Astrocyte of the spinal cord (primary cell): ENCODE data around the gene KRTAP10-4.
"Not testable (repeated sequence)": the region's sequence is repeated elsewhere in the genome, so short reads cannot be mapped to it uniquely, and the experiment has no call there.

Experiments used
- DNase-seq: peaks from one replicate; pipeline ENCODE4 v3.0.0; 2011; ENCODE audit warnings: low read depth, low spot score
- H3K4me3 ChIP-seq: 2 replicates; pipeline ENCODE4 v1.5.1; 2011; ENCODE audit warnings: low read depth, mild to moderate bottlenecking, low read length, moderate library complexity
- in situ Hi-C: cut with HindIII; loops from 2 replicates; pipeline ENCODE4 v1.10.0; 2017; ENCODE audit warnings: low sequenced_read_pairs
- TF ChIP-seq, protein P1 (sequence below): IDR thresholded peaks from 2 replicates; pipeline ENCODE4 v1.5.1; 2012; ENCODE audit warnings: low read depth, mild to moderate bottlenecking, low read length, inconsistent platforms

Gene KRTAP10-4

DNA sequence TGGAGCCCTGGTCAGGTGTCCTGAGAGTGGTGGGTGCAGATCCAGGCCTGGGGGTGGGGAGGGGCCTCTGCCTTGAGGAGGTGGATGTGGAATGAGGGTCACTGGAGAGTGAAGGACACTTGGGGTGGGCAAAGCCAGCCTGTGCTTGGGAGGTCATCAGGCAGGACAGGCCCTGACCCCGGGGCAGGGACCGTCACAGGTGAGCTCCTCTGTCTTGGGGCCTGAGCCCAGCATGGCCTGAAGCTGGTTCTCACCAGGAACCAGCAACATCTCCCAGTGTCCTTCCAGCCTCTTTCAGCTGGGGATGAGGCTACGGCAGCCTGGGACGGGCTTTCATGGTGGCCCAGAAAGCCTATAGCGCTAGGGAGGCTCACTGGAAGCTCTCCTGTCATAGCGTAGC is 21.4 kb upstream of the KRTAP10-4 start:
- DNase-seq: no peak
- TF ChIP-seq, protein P1, sequence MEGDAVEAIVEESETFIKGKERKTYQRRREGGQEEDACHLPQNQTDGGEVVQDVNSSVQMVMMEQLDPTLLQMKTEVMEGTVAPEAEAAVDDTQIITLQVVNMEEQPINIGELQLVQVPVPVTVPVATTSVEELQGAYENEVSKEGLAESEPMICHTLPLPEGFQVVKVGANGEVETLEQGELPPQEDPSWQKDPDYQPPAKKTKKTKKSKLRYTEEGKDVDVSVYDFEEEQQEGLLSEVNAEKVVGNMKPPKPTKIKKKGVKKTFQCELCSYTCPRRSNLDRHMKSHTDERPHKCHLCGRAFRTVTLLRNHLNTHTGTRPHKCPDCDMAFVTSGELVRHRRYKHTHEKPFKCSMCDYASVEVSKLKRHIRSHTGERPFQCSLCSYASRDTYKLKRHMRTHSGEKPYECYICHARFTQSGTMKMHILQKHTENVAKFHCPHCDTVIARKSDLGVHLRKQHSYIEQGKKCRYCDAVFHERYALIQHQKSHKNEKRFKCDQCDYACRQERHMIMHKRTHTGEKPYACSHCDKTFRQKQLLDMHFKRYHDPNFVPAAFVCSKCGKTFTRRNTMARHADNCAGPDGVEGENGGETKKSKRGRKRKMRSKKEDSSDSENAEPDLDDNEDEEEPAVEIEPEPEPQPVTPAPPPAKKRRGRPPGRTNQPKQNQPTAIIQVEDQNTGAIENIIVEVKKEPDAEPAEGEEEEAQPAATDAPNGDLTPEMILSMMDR: no peak
- in situ Hi-C loops: no loop called here
- no peak overlapping the region for H3K4me3 ChIP-seq

DNA sequence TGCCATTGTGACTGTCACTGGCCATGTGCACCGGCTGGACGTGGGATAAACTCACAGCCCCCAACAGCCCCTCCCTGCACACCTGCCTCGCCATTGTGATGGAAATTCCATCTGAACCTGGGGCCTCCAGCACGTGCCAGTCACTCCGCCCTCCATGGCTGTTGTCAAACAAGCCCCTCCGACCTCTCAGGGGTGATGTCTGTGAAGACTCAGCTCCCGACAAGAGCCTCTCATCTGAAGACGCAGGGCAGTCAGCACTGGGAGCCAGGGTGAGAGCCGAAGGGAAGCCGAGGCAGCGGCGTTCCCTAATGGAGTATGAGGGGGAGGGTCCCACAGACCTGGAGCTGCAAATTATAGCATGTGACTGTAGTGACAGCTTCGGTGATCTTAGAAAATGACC is 20.8 kb upstream of the KRTAP10-4 start:
- no peak for DNase-seq
- in situ Hi-C loops: no loop called here
- TF ChIP-seq, protein P1: no peak
- H3K4me3 ChIP-seq: no peak overlapping the region

DNA sequence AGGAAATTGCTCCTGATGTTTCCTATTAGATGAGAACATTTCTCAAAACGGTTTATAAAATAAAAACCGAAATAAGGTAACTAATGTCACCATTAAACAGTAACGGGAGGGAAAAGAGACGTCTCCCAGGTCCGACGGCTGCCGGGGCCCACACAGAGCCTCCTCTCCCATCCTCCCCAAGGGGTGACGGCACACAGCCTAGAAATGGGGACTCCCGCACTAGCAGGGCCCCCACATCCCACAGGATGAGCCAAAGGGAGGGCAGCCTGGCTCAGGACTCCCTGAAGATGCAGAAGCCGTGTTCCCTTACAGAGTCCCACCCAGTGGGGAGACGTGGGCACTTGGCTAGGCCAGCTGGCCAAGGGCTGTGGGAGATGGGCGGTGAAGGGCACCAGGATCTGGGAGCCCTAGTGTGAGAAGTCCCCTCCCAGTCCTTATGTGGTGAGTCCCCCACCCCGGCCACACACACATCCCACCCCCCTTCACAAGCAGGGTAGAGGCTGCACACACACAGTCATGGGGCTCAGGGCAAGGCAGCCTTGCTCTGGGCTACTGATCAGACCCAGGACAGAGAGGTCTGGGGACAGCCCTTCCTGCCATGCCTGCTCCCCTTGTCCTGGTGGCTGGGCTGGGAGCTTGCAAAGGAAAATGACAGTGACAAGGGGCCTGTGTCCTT is 18.2 kb upstream of the KRTAP10-4 start:
- DNase-seq: no peak
- in situ Hi-C loops: no loop called here
- TF ChIP-seq, protein P1: no peak
- no peak overlapping the region for H3K4me3 ChIP-seq

GRCh38 chr21:44556879-44557278 is 16.6 kb upstream of the KRTAP10-4 start:
- H3K4me3 ChIP-seq: no peak overlapping the region
- no peak for DNase-seq
- TF ChIP-seq, protein P1: no peak
- in situ Hi-C loops: no loop called here

DNA sequence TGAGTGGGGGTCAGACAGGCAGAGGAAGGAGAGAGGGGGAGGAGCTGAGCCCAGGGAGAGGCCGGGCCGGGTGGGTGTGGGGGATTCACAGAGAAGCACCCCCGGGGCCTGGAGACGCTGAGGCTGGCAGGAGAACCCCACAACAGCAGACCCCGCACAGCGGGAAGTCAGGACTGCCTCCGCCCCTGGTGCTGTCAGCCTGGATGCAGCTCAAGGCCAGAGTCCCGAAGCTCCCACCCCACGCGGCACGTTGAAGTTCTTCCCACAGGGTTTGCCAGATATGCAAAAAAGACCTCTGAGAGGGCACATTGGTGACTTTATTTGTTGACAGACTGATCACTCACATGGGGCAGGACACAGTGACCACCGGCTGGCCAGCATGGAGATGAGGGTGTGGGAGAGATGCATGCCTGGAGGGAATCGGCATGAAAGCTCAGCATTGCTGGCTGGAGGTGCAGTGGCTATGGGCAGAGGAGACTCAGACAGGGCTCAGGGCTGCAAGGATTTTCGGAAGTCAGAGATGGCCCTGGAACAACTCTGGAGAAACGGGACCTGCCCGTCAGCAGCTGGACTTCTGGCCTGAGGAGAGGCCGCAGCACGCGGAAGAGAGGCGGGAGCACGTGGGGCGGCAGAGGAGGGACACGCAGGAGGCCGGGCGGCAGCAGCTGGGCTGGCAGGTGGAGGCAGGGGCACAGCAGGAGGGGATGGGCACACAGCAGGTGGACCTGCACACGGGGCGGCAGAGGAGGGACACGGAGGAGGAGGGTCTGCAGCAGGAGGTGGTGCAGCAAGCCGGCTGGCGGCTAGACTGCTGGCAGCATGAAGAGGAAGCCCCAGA is 15.8 kb upstream of the KRTAP10-4 start:
- no peak overlapping the region for H3K4me3 ChIP-seq
- TF ChIP-seq, protein P1: no peak
- in situ Hi-C loops: no loop called here
- DNase-seq: no peak

- not testable (repeated sequence) for DNase-seq, H3K4me3 ChIP-seq
Observed at GRCh38 chr21:44558329-44558675, 15.2 kb upstream of the KRTAP10-4 start.

GRCh38 chr21:44558695-44559094 is 14.8 kb upstream of the KRTAP10-4 start, which contains the start of gene KRTAP10-3:
Gene KRTAP10-3 (minus strand): TSS chr21:44558795. CDS start chr21:44558715, 80 bp downstream.
- no peak within 1 kb of the TSS for H3K4me3 ChIP-seq
- DNase-seq: no peak
- TF ChIP-seq, protein P1: no peak
- in situ Hi-C loops: no loop called here

More at GRCh38 chr21:44558329-44558675, 15.2 kb upstream of the KRTAP10-4 start:
- in situ Hi-C loops: not testable (repeated sequence)
